ENCODE results near the gene TJP1. TPM values are rescaled to one million over a fixed set of nuclear protein-coding genes. Genes with fewer than 3 reads are reported as not detected.

Gene TJP1
- polyA plus RNA-seq, 1 donor (not counting 4 experiments of a cell fraction or from before 2014, with no cell fraction given), result 54.7 TPM

DNA sequence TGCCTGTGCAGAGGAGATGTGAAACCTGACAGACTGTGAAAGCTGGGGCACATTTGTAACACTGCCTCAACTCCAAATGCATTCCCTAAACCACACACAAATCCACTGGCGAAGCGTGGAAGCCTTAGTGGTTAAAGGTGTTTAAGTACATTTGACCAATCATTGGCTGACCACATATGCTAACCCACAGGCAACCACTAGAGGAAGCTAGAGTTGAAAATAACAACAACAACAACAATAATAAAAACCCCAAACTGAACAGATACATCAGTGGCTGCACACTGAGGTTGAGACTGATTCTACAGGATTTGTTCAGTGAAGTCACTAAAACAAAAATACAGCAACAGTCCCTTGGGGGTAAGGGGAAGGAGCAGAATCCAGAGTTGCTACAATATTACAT, 129.7 kb downstream of the TJP1 start:
- Histone ChIP-seq H3K27ac (ENCODE audit: control insufficient read depth, insufficient read depth, low read length) (no peak overlapping the region), H3K9ac (ENCODE audit: control insufficient read depth, extremely low read depth, insufficient read depth, low read length) (no peak overlapping the region), H3K4me3 (ENCODE audit: control insufficient read depth in 2 of 3, extremely low read depth in 1 of 3, insufficient read depth in 2 of 3, low read depth in 1 of 3, low read length in 3 of 3) (no peak overlapping the region), H3K9me1 (ENCODE audit: control insufficient read depth, extremely low read depth, insufficient read depth, low read length) (no peaks in the 10 kb centered on the region), H2AFZ (ENCODE audit: control insufficient read depth, low read length) (no peak overlapping the region), H3K4me2 (ENCODE audit: control insufficient read depth, extremely low read depth, insufficient read depth, low read depth, low read length) (no peak overlapping the region), H3K36me3 (ENCODE audit: control insufficient read depth in 2 of 2, extremely low read depth in 1 of 2, insufficient read depth in 2 of 2, low read length in 2 of 2) (no peaks in the 10 kb centered on the region), H4K20me1 (ENCODE audit: control insufficient read depth, extremely low read depth, insufficient read depth, low read length) (no peaks in the 10 kb centered on the region), H3K27me3 (ENCODE audit: control insufficient read depth, extremely low read depth, insufficient read depth, low read length) (peaks cover 3% of the 10 kb centered on the region), H3K9me3 (ENCODE audit: control insufficient read depth, low read depth, low read length) (no peaks in the 10 kb centered on the region), H3K79me2 (ENCODE audit: control insufficient read depth, insufficient read depth, low read length) (no peaks in the 10 kb centered on the region), H3K4me1 (ENCODE audit: control insufficient read depth, extremely low read depth, insufficient read depth, low read length) (peaks cover 11% of the 10 kb centered on the region)
- FAIRE-seq (no peak), DNase-seq (ENCODE audit: low read depth, low spot score) (no peak)
- dilution Hi-C loops (cut with MboI; ENCODE audit: extremely low pct_ligation_motif_present, low sequenced_read_pairs), result no loop called here
- no peak for TF ChIP-seq EZH2 (IDR thresholded peaks at IDR 0.05; ENCODE audit: low read length)
- TF ChIP-seq, protein P1, sequence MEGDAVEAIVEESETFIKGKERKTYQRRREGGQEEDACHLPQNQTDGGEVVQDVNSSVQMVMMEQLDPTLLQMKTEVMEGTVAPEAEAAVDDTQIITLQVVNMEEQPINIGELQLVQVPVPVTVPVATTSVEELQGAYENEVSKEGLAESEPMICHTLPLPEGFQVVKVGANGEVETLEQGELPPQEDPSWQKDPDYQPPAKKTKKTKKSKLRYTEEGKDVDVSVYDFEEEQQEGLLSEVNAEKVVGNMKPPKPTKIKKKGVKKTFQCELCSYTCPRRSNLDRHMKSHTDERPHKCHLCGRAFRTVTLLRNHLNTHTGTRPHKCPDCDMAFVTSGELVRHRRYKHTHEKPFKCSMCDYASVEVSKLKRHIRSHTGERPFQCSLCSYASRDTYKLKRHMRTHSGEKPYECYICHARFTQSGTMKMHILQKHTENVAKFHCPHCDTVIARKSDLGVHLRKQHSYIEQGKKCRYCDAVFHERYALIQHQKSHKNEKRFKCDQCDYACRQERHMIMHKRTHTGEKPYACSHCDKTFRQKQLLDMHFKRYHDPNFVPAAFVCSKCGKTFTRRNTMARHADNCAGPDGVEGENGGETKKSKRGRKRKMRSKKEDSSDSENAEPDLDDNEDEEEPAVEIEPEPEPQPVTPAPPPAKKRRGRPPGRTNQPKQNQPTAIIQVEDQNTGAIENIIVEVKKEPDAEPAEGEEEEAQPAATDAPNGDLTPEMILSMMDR (optimal IDR thresholded peaks at IDR 0.05 in 1 of 3, IDR thresholded peaks at IDR 0.05 in 1 of 3, conservative IDR thresholded peaks at IDR 0.05 in 1 of 3; ENCODE audit: extremely low read depth in 1 of 3, insufficient read depth in 2 of 3, low read length in 3 of 3), result peak in 2 of 3 experiments; percentile 15 to 19

DNA sequence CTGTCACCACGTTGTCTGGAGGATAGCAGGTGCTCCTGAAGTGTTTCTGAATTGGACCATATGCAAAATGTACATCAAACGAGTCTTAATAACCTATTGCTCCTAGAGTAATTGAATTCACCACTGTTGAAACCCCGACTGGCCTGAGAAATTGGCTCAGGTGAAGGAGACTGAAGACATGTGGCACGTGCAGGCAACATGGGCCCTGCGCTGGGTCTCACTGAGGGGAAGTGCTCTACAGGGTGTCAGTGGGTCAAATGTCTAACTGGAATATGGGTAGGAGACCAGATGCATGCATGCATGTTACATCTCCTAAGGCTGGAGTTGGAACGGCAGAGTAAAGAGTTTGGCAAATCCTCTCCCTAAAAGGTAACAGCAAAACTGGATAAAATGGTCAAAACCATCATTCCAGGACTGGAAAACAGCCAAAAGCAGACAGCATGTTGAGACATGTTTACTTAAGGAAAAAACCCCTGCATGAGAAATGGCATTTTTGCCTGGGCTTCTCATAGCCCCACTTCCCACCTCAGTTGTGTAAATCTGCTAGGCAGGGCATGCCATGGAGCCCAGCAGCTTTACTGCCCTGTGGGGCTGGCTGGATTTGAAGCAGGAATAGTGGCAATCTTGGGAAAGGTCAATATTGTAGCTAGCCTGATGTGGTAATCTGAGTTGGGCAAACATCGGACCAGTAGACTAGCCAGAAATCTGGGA, 131.3 kb downstream of the TJP1 start:
- no peaks in the 10 kb centered on the region for H3K9me3 ChIP-seq (ENCODE audit: control insufficient read depth, low read depth, low read length)
- H4K20me1 ChIP-seq (ENCODE audit: control insufficient read depth, extremely low read depth, insufficient read depth, low read length), result no peaks in the 10 kb centered on the region
- H3K4me3 ChIP-seq (ENCODE audit: control insufficient read depth in 2 of 3, extremely low read depth in 1 of 3, insufficient read depth in 2 of 3, low read depth in 1 of 3, low read length in 3 of 3), result no peak overlapping the region
- H3K27me3 ChIP-seq (ENCODE audit: control insufficient read depth, extremely low read depth, insufficient read depth, low read length), result peaks cover 3% of the 10 kb centered on the region
- H3K79me2 ChIP-seq (ENCODE audit: control insufficient read depth, insufficient read depth, low read length), result no peaks in the 10 kb centered on the region
- no peak overlapping the region for H3K27ac ChIP-seq (ENCODE audit: control insufficient read depth, insufficient read depth, low read length)
- no peak for FAIRE-seq
- no peak for DNase-seq (ENCODE audit: low read depth, low spot score)
- dilution Hi-C loops (cut with MboI; ENCODE audit: extremely low pct_ligation_motif_present, low sequenced_read_pairs), result no loop called here
- H3K36me3 ChIP-seq (ENCODE audit: control insufficient read depth in 2 of 2, extremely low read depth in 1 of 2, insufficient read depth in 2 of 2, low read length in 2 of 2), result no peaks in the 10 kb centered on the region
- TF ChIP-seq, protein P1 (optimal IDR thresholded peaks at IDR 0.05 in 1 of 3, IDR thresholded peaks at IDR 0.05 in 1 of 3, conservative IDR thresholded peaks at IDR 0.05 in 1 of 3; ENCODE audit: extremely low read depth in 1 of 3, insufficient read depth in 2 of 3, low read length in 3 of 3), result no peak
- no peak for TF ChIP-seq EZH2 (IDR thresholded peaks at IDR 0.05; ENCODE audit: low read length)
- H3K4me2 ChIP-seq (ENCODE audit: control insufficient read depth, extremely low read depth, insufficient read depth, low read depth, low read length), result no peak overlapping the region
- H2AFZ ChIP-seq (ENCODE audit: control insufficient read depth, low read length), result no peak overlapping the region
- H3K9me1 ChIP-seq (ENCODE audit: control insufficient read depth, extremely low read depth, insufficient read depth, low read length), result no peaks in the 10 kb centered on the region
- peaks cover 17% of the 10 kb centered on the region for H3K4me1 ChIP-seq (ENCODE audit: control insufficient read depth, extremely low read depth, insufficient read depth, low read length)
- no peak overlapping the region for H3K9ac ChIP-seq (ENCODE audit: control insufficient read depth, extremely low read depth, insufficient read depth, low read length)
